Measurements from ENCODE around the gene DCAF11.
A peak's percentile ranks its signal among the peaks of the same experiment; 100 is the strongest.

DCAF11 gene

GRCh38 chr14:24113379-24113800 is 1.2 kb upstream of the DCAF11 start:
- peak overlapping the region; percentile 84 for H3K4me2 ChIP-seq (ENCODE audit: low read length)
- H3K27ac ChIP-seq, result peak overlapping the region; percentile 100
- H3K9me3 ChIP-seq (ENCODE audit: control insufficient read depth, low read length), result no peaks in the 10 kb centered on the region
- H3K79me2 ChIP-seq, result peaks cover 26% of the 10 kb centered on the region
- H3K4me3 ChIP-seq (ENCODE audit: low read depth, low read length), result peak overlapping the region; percentile 99
- peaks cover 19% of the 10 kb centered on the region for H3K4me1 ChIP-seq
- H3K36me3 ChIP-seq (ENCODE audit: control insufficient read depth, insufficient read depth, low read length), result no peaks in the 10 kb centered on the region
- TF ChIP-seq, protein P1, sequence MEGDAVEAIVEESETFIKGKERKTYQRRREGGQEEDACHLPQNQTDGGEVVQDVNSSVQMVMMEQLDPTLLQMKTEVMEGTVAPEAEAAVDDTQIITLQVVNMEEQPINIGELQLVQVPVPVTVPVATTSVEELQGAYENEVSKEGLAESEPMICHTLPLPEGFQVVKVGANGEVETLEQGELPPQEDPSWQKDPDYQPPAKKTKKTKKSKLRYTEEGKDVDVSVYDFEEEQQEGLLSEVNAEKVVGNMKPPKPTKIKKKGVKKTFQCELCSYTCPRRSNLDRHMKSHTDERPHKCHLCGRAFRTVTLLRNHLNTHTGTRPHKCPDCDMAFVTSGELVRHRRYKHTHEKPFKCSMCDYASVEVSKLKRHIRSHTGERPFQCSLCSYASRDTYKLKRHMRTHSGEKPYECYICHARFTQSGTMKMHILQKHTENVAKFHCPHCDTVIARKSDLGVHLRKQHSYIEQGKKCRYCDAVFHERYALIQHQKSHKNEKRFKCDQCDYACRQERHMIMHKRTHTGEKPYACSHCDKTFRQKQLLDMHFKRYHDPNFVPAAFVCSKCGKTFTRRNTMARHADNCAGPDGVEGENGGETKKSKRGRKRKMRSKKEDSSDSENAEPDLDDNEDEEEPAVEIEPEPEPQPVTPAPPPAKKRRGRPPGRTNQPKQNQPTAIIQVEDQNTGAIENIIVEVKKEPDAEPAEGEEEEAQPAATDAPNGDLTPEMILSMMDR (IDR thresholded peaks at IDR 0.05), result no peak
- H3K27me3 ChIP-seq (ENCODE audit: control insufficient read depth, insufficient read depth, low read length), result no peaks in the 10 kb centered on the region
- H2AFZ ChIP-seq, result peak overlapping the region; percentile 86
- peak overlapping the region; percentile 61 for H3K9ac ChIP-seq

- H3K27ac ChIP-seq, result peak overlapping the region; percentile 100
- H2AFZ ChIP-seq, result peak overlapping the region; percentile 86
- peaks cover 22% of the 10 kb centered on the region for H3K79me2 ChIP-seq
- no peaks in the 10 kb centered on the region for H3K27me3 ChIP-seq (ENCODE audit: control insufficient read depth, insufficient read depth, low read length)
- H3K4me3 ChIP-seq (ENCODE audit: low read depth, low read length), result peak overlapping the region; percentile 99
- peak overlapping the region; percentile 61 for H3K9ac ChIP-seq
- TF ChIP-seq, protein P1 (IDR thresholded peaks at IDR 0.05), result no peak
- peaks cover 14% of the 10 kb centered on the region for H3K4me1 ChIP-seq
- peak overlapping the region; percentile 84 for H3K4me2 ChIP-seq (ENCODE audit: low read length)
- no peaks in the 10 kb centered on the region for H3K36me3 ChIP-seq (ENCODE audit: control insufficient read depth, insufficient read depth, low read length)
- H3K9me3 ChIP-seq (ENCODE audit: control insufficient read depth, low read length), result no peaks in the 10 kb centered on the region
These were observed 611 bp upstream of the DCAF11 start for GRCh38 chr14:24113801-24114531.

DNA sequence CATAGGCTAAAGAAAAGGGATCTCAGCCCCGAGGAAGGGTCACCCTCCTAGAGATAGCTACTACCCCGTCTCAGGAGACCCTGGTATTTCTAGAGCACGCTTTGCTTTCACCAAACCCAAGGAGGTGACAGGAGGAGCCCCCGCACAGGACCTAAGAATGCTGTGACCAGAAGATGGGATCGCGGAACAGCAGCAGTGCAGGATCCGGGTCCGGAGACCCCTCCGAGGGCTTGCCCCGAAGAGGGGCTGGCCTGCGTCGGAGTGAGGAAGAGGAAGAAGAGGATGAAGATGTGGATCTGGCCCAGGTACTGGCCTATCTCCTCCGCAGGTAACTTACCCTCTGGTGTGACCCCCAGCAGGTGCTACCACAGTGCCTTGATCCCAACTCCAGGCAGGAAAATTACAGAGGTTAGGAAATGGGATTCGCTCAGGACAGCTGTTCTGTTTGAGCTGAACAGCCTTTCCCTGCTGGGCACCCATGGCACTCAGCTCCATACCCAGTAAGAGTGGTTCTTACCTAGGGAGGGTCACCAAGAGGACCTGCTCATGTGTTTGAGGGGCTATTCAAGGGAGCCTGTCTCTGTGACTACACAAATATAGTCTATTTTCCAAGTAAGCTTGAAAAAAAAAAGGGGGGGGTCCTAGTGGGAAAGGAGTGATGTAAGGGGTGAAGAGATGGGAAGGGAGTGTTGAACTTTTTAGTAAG is 998 bp downstream of the DCAF11 start:
- Histone ChIP-seq H3K36me3 (ENCODE audit: control insufficient read depth, insufficient read depth, low read length) (no peaks in the 10 kb centered on the region), H3K4me3 (ENCODE audit: low read depth, low read length) (peak overlapping the region; percentile 99), H2AFZ (peak overlapping the region; percentile 72), H3K4me1 (peaks cover 13% of the 10 kb centered on the region), H3K9ac (peak overlapping the region; percentile 42), H3K27me3 (ENCODE audit: control insufficient read depth, insufficient read depth, low read length) (no peaks in the 10 kb centered on the region), H3K4me2 (ENCODE audit: low read length) (peak overlapping the region; percentile 84), H3K79me2 (peaks cover 22% of the 10 kb centered on the region), H3K9me3 (ENCODE audit: control insufficient read depth, low read length) (no peaks in the 10 kb centered on the region), H3K27ac (peak overlapping the region; percentile 100)
- TF ChIP-seq, protein P1 (IDR thresholded peaks at IDR 0.05), result no peak

DNA sequence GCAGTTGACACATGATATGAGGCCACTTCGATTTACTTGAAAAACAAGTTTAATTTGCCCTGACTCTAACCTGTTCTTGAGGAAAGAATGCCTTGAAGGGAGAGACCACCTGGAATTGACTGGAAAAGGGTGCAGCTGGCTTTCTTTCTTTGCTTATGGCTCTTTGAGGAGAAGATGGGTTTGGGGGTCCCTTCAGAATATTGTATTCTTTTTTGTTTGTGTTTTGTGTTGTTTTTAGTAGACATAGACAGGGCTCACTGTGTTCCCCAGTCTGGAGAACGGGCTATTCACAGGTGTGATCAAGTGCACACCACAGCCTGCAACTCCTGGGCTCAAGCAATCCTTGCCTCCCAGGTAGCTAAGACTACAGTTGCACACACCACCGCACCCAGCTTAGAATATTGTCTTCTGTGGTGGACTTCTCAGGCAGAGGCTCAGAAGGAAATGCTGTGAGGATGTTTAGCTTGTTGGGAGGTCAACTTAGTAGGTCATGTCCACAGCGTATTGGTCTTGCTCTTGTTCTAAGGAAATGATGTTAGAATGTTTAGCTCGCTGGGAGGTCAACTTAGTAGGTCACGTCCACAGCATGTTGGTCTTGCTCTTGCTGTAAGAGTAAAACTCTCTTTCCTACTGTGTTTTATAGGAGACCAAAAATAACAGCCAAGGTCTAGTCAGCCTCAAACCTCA is 1.7 kb downstream of the DCAF11 start:
- TF ChIP-seq, protein P1 (IDR thresholded peaks at IDR 0.05), result no peak
- peak overlapping the region; percentile 99 for H3K4me3 ChIP-seq (ENCODE audit: low read depth, low read length)
- H3K9ac ChIP-seq, result no peak overlapping the region
- H3K27ac ChIP-seq, result peak overlapping the region; percentile 20
- H3K4me1 ChIP-seq, result peaks cover 13% of the 10 kb centered on the region
- H3K36me3 ChIP-seq (ENCODE audit: control insufficient read depth, insufficient read depth, low read length), result no peaks in the 10 kb centered on the region
- H3K9me3 ChIP-seq (ENCODE audit: control insufficient read depth, low read length), result no peaks in the 10 kb centered on the region
- H3K4me2 ChIP-seq (ENCODE audit: low read length), result peak overlapping the region; percentile 84
- H3K79me2 ChIP-seq, result peaks cover 15% of the 10 kb centered on the region
- H3K27me3 ChIP-seq (ENCODE audit: control insufficient read depth, insufficient read depth, low read length), result no peaks in the 10 kb centered on the region
- no peak overlapping the region for H2AFZ ChIP-seq
